EH (cell line): ENCODE results near the gene RASGRP1.
A peak's percentile ranks its signal among the peaks of the same experiment; 100 is the strongest.

Experiments used
- DNase-seq: peaks from one replicate; pipeline ENCODE4 v3.0.0-alpha.2; 2015; ENCODE audit warnings: low read depth

Gene RASGRP1

GRCh38 chr15:38504680-38505467, 59.7 kb downstream of the RASGRP1 start:
- no peak for DNase-seq

GRCh38 chr15:38503496-38503895, 61.1 kb downstream of the RASGRP1 start:
- DNase-seq: no peak

- DNase-seq: no peak
Measured at GRCh38 chr15:38499651-38500050, 65.0 kb downstream of the RASGRP1 start.

GRCh38 chr15:38496151-38496550, 68.5 kb downstream of the RASGRP1 start:
- no peak for DNase-seq

- peak; percentile 95 for DNase-seq
Measured at GRCh38 chr15:38490242-38490922, 74.2 kb downstream of the RASGRP1 start.

GRCh38 chr15:38487378-38487777, 77.2 kb downstream of the RASGRP1 start:
- peak; percentile 62 for DNase-seq

- DNase-seq: peak; percentile 37
Measured at GRCh38 chr15:38486936-38487335, 77.7 kb downstream of the RASGRP1 start.

GRCh38 chr15:38482572-38482971, 82.0 kb downstream of the RASGRP1 start:
- DNase-seq: no peak

- DNase-seq: no peak
Measured at GRCh38 chr15:38481761-38482160, 82.9 kb downstream of the RASGRP1 start.

GRCh38 chr15:38481113-38481512, 83.5 kb downstream of the RASGRP1 start:
- DNase-seq: no peak

- DNase-seq: peak; percentile 29
Measured at GRCh38 chr15:38479756-38480155, 84.9 kb downstream of the RASGRP1 start.

- DNase-seq: peak; percentile 50
Measured at GRCh38 chr15:38479266-38479665, 85.3 kb downstream of the RASGRP1 start.

- DNase-seq: no peak
Measured at GRCh38 chr15:38477637-38478036, 87.0 kb downstream of the RASGRP1 start.

GRCh38 chr15:38476120-38476519, 88.5 kb downstream of the RASGRP1 start:
- no peak for DNase-seq

GRCh38 chr15:38475361-38475760, 89.3 kb downstream of the RASGRP1 start:
- no peak for DNase-seq

- DNase-seq: peak; percentile 85
Measured at GRCh38 chr15:38474155-38474757, 90.4 kb downstream of the RASGRP1 start.

GRCh38 chr15:38471974-38472373, 92.6 kb downstream of the RASGRP1 start:
- DNase-seq: peak; percentile 31

GRCh38 chr15:38470816-38471215, 93.8 kb downstream of the RASGRP1 start:
- no peak for DNase-seq

GRCh38 chr15:38464675-38465074, 99.9 kb downstream of the RASGRP1 start:
- DNase-seq: no peak

- no peak for DNase-seq
Measured at GRCh38 chr15:38463893-38464292, 100.7 kb downstream of the RASGRP1 start.

GRCh38 chr15:38461066-38461833, 103.4 kb downstream of the RASGRP1 start:
- peak; percentile 57 for DNase-seq

GRCh38 chr15:38460543-38460942, 104.1 kb downstream of the RASGRP1 start:
- DNase-seq: no peak
